Kidney glomerular epithelial cell (primary cell): ENCODE data around the gene NR2E3.

ENCODE experiments used
- DNase-seq: peaks from one replicate; lab custom pipeline; 2025; lab: John Stamatoyannopoulos, UW

The NR2E3 gene

DNA sequence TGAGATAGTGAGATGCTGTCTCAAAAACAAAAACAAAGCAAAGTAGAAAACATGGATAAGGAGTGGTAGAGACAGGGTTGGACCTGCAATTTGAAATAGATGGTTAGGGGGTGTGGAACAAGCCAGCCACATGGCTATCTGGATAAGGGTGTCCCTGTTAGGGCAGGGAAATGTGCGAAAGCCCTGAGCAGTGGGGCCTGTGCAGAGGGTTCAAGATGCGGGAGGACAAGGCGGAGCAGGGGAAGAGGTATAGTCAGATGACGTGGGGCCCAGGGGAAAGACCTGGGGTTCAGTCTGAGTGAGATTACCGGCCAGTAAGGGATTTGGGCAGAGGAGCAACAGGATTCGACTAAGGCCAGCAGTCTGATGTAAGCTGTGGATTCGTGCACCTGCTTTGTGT, 18.4 kb upstream of the NR2E3 start:
- no peak for DNase-seq

DNA sequence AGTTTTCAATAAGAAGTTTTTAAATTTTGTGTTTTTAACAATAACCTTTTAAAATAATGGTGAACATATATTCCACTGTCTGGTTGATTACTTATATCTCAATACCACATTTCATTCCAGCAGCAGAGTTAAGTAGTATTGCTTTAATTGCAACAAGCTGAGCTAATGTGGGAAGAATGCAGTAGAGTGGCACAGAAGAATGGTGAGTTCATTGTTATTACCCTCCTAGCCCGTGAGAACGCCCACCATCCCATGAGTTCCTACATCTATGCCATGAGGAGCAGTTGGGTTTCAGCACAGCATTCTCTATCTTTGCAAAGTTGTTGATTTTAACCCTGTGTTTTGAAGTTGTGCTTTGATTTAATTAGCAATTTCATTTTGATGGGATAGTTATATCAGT, 17.8 kb upstream of the NR2E3 start:
- DNase-seq, result peak; percentile 89

DNA sequence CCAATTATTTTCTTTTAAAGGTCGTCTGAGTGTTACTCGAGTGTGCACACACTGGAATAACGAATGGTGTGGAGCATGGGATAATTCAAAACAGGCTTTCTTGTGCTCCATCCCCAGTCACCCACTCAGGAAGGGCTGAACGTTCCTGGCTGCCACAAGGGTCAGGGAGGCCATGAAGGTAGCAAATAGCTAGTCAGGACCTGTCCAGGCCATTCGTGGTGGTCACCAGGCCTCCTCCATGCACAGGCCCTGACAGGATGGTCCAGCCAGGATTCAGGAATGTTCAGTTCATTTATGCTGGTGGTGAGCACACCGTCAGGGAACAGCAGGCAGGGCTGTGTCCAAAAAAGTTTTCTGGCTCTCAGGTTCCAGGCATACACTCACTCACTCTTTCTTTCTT, 11.7 kb upstream of the NR2E3 start:
- DNase-seq, result no peak

DNA sequence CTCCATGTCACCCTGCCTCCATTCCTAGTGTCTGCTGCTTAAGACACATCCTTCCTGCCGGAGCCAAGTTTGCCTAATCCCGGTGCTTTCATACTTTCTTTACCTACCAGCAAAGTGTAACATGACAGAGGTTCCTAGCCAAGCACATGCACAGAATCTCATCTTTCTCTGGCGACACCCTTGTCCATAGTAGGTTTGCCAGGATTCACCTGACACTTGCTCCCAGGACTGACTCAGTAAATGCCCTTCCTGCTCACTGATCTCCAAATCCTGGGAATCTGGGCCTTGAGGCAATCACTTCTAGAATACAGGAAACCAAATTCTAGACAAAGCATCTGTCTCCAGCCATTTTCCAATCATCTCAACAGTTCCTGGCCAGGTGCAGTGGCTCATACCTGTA, 10.2 kb upstream of the NR2E3 start:
- peak; percentile 74 for DNase-seq

DNA sequence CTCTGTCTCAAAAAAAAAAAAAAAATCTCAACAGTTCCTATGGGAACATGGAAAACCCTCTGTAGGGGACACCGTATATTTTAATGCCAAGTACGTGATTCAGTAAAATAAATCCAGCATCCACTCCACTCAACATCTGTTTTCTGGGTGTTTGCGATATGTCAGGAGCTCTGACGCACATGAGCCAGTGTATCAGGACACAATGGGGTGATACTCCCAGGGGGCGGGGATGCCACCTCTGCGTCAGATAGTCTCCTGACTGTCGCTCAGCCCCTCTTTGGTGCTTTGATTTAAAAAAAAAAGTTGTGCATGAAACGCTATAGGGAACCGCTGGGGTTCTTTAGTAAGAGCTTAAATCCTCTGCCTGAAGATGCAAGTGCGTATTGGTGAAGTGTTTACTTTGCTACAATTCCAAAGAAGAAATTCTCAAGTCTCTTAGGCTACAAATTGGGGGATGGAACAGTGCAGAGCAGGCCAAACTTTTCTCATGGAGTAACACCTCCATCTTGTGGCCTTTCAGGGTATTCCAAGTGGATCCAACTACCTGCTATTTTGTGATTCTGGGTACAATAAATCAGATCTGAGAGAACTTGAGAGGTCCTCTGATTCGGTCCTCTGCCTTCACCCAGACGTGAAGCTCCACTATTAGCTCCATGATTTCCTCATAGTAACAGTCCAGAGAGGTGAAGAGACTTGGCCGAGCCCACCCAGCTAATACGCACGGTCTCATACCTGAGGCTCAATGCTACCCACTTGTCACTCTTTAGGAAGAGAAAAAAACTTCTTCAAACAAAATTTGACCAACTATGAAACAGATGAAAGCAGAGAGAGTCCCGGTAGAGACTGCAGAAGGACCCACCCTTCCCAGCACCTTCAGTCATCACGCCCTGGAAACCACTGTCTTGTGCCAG, 9.3 kb upstream of the NR2E3 start:
- DNase-seq, result peak; percentile 90

DNA sequence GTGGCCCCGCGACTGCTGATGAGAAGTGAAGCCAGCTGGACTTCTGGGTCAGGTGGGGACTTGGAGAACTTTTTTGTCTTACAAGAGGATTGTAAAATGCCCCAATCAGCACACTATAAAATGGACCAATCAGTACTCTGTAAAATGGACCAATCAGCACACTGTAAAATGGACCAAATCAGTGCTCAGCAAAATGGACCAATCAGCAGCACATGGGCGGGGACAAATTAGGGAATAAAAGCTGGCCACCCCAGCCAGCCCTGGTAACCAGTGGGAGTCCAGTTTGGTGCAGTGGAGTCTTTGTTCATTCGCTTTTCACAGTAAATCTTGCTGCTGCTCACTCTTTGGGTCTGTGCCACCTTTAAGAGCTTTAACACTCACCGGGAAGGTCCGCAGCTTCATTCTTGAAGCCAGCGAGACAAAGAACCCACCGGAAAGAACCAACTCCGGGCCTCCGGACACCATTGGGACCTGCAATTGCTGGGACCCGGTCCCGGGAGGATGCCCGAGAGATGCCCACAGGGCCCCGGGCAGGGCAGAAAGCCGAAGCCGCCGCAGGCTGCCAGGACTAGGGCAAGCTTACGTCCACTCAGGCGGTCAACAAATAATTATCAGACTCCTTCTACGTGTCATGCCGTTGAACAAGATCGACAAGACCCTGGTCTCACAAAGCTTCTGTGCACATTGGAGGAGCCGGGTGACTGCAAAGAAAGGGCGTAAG, 8.3 kb upstream of the NR2E3 start:
- DNase-seq, result no peak

DNA sequence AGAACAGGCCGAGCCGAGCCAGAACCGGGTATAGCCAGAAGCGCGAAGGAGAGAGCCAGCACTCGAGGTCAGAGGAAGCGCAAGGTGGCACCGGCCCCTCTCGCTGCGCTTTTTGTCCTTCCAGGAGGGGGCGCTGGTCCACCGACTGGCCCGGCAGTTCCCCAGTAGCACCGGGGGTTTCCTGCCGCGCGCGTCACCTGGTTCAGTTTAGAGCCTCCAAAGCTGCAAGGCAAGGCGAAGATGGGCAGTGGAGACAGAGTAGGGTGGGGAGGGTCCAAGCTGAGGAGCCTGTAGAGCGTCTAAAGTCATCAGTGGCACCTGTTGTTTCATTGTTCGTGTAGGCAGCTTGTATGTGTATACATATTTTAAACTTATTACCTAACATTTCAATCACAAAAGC, 7.6 kb upstream of the NR2E3 start:
- no peak for DNase-seq

DNA sequence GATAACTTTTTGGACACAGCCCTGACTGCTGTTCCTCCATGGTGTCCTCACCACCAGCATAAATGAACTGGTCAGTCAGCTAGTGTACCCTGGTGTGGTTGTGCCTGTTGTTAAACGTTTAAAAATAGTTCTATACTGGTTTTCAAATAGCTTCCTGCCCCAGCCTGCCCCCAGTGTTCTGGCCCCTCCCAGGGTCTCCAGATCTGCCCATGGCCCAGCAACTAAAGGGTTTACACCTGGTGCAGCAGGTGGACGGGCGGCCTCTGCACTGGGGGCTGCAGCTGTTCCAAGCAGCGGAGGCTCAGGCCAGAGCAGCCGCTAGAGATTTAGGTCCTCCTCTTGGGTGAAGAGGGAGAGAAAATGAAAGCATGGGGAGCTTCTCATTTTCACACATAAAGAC, 6.1 kb upstream of the NR2E3 start:
- no peak for DNase-seq

DNA sequence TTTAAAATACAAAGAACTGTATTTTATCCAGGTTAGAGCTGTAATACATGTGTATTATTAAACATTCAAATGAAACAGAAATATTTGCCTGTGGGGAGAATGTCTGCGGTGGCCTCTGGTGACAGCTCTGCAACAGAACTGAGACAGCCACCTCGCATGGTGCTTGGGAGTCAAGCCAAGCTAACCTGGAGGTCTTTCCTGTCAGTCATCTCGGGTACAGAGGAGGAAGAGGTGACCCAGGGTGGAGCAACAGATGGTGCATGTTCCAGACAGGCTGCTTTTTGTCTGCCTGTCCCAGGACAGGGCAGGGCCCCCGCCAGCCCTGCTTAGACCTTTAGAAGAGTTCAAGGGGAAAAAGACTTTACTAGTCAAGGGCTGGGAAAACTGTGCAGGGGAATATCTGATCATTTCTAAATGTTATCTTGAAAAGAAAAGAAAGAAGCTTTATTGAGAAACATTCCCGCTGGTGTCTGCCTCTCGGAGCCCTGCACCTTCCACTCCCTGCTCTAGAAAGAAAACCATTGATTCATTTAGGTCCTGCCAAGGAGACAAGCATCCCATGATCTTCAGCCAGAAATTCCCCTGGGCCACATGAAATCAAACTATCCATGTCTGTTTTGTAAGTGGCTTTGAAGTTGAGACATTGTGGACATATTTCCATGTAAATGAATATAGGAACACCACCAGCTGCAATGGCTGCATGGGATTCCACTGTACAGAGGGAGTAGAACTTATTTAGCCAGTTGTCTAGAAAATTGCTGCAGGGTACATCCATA, 5.5 kb upstream of the NR2E3 start:
- no peak for DNase-seq

DNA sequence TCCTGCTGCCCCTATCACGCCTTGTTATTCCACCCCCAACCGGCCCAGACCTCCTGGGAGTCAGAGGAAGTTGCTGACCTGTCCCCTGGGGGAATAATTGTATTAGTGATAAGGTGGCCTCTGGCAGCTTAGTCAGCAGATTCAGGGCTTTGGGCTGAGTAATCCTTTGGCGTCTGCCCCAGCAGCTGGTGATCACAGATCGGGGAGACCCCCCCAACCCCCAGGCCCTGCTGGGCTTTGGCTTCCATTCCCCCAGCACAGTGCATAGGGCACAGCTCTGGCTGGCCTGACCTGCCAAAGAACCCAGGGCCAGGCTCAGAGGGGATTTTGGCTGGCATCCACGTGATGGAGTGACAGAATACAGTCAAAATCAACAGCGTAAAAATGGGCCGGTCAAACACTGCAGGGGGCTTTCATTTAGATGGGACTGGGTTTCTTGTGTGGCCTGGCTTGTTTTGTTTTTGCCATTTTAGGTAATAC, 3.9 kb upstream of the NR2E3 start:
- peak; percentile 11 for DNase-seq

DNA sequence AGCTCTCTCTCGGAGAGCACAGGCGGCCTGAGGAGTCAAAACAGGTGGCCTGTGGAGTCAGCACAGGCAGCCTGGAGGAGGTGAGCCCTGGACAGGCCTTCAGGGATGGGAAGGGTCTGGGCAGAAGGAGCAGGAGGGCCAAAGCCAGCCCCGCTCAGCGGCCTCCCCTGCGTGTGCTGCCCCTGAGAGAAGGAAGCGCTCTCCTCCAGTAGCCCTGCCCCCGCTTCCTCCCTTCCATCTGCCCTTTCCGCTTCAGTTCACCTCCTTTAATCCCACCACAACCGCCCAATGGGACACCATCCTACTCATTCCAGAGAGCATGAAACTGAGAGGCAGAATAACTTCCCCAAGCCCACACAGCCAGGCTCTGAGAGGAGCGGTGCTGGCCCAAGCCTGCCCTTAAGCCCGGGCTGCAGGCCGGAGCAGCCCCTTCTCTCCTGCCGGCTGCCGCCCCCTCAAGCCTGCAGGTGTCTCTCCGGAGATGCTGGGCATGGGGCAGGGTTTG, 3.2 kb upstream of the NR2E3 start:
- peak; percentile 32 for DNase-seq

DNA sequence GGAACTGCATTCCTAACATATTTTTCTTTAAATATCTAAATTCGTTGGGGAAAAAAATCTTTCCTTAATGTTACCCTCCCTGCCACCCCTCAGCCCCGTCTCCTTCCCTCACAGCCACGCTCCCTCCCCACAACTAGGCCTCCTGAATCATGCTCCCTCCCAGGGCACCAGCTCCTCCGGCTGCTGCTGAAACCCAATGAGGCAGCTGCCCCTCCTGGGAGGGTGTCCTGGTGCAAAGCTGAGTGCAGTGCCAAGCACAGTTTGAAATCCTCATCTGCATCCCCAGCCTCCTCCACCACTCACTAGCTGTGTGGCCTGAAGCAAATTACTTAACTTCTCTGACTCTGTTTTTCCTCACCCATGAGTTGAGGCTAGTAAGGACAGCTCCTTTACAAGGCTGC, 2.7 kb upstream of the NR2E3 start:
- DNase-seq, result peak; percentile 22

DNA sequence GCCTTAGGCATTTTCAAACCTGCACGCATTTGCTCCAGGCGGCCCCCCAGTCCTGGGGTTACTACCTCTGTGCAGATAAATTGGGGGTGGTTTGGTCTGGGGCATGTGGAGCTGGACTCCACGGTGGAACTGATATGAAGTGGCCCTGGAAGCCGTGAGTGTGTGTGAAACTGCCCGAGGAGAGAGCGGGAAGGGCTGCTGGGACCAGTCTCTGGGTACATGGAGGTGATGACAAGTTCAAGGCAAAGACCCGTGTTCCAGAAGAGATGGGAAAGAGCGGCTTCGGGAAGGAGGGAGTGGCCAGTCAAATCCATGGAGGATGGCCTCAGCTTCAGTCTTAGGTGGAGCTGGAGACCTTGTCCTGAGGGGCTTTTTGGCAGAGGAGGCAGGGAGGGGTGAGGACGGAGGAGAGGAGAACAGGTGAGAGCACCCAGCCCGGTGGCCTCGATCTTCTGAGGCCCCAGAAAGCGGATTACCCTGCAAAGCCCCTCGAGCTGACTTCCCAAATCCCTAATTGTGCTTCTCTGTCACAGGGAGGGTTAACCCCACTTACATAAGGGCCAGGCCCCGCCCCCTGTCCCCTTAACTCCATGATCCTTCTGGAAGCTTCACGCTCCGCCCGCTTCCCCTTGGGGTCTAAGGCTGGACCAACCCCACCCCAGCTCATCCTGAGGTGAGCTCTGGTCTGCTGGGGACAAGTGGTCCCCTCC, 1.9 kb upstream of the NR2E3 start:
- DNase-seq, result no peak

DNA sequence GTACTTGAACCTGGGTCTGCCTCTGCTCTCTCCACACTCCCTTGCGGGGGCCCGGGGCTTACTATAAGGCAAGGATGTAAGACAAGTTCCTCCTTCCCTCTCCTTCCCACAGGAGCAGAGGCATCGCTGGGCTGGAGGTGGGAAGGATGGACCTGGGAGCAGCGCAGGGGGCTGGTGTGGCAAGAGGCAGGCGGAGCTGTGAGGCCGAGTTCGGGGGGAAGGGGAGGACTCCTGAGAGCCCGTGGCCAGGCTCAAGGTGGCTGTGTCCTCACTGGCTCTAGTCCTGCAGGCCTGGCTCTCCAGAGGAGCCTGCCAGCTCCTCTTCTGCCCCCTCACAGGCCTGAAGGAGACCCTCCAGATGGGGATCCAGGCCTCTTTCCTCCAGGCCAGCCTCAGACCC, 1.0 kb upstream of the NR2E3 start:
- DNase-seq, result no peak

DNA sequence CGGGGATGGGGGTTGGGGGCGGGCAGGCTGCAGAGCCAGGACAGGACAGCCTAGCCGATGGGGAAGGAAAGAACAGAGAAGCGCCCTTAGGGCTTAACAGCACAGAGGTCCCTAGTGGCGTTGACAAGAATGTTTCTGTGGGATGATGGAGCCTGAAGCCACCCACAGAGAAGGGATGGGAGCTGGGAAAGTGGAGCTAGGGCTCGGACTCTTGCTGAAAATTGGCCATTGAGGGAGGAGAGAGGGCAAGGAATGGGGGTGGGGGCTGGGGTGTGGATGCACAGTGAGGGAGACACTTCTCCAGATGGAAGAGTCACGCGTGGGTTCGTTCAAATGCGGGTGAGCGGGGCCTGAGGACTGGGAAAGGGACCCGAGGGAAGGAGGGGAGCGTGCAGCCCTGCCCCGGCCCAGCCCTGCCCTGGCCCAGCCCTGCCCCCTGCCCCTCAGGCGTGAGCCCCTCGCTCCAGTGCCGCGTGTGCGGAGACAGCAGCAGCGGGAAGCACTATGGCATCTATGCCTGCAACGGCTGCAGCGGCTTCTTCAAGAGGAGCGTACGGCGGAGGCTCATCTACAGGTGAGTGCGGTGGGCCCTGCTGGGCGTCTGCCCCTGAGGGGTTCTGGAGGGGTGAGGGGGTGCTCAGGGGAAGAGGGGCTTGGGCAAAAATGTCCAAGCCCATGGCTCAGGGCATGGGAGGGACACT, 832 bp downstream of the NR2E3 start:
- no peak for DNase-seq

DNA sequence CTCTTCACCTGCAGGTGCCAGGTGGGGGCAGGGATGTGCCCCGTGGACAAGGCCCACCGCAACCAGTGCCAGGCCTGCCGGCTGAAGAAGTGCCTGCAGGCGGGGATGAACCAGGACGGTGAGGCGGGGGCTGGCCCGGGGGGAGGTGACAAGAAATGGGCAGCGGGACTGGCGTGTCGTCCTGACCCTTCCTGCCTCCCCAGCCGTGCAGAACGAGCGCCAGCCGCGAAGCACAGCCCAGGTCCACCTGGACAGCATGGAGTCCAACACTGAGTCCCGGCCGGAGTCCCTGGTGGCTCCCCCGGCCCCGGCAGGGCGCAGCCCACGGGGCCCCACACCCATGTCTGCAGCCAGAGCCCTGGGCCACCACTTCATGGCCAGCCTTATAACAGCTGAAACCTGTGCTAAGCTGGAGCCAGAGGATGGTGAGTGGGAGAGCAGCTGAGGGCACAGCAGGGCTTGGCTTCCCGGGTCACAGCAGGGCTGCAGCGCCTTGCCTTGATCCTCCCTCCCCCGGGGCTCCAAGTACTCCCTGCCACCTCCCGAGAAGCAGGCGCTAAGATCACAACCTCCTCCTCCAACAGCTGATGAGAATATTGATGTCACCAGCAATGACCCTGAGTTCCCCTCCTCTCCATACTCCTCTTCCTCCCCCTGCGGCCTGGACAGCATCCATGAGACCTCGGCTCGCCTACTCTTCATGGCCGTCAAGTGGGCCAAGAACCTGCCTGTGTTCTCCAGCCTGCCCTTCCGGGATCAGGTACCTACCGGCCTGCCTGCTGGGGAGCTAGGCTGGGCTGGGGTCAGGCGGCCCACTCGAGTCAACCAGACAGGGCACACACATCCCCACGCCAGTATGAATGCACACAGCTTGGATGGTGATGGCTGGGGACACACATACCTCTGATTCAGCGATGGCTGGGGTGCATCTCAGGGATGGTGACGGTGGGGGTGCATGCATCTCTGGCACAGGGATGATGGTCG, 1.7 kb downstream of the NR2E3 start:
- DNase-seq, result no peak

DNA sequence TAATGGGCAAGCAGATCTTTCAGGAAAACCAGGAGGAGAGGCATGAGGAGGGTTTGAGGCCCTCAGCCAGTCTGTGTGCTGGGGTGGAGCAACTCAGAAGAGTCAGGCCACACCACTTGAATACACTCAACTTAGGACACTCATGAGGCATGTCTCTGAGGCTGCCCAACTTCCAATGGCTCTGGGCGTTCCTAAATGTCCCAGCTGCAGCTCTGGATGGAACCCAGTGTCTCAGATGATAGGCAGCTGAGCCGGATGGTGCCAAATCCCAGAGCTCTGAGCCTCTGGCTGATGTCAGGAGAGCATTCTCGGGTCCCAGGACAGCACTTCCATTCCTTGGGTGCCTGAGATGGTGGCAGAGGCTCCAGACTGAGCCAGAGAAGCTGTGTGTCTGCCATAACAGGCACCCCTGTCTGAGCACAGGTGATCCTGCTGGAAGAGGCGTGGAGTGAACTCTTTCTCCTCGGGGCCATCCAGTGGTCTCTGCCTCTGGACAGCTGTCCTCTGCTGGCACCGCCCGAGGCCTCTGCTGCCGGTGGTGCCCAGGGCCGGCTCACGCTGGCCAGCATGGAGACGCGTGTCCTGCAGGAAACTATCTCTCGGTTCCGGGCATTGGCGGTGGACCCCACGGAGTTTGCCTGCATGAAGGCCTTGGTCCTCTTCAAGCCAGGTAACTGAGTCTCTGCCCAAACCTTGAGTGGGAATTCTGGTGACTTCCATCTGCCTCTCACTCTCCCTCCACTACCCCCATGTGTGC, 2.8 kb downstream of the NR2E3 start:
- DNase-seq, result no peak

DNA sequence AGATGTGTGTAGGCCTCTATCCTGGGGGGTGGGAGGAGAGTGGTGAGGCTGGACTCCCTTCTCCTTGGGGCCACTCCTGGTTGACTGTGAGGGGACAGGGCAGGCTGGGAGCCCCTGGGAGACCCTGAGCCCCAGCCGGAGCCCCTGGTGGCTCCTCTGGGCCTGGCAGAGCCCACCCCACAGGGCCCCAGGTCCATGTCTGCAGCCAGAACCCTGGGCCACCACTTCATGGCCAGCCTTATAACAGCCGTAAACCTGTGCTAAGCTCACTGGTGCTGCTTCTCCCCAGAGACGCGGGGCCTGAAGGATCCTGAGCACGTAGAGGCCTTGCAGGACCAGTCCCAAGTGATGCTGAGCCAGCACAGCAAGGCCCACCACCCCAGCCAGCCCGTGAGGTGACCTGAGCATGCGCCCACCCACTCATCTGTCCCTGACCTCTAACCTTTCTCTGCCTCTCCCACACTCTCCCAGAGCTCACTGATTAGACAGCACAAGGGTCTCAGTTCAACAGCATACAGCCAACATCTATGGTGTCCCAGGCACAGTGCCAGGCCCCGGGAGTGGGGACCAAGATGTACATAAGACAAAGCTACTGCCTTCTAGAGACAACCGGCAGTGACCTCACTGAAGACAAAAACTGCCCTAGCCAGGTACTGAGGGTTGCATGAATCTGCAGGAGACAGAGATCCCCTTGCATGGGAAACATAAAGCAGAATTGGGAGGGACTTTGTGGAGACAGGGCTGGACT, 3.5 kb downstream of the NR2E3 start:
- DNase-seq, result no peak
